HG03066 (cell line): Measurements from ENCODE around the gene CAPN12.
"Not testable (repeated sequence)": the region's sequence is repeated elsewhere in the genome, so short reads cannot be mapped to it uniquely, and the experiment has no call there.

Source experiments
- ATAC-seq: cut with Tn5 transposase; IDR thresholded peaks from one replicate; pipeline ENCODE4 v1.9.1; 2021; ENCODE audit warnings: low read depth; ENCODE audit not compliant: unreplicated experiment

CAPN12 gene

GRCh38 chr19:38744298-38744681 is at the start of gene CAPN12:
Gene CAPN12 (minus strand): TSS chr19:38744474. CDS start chr19:38744165, 309 bp downstream.
- no peak for ATAC-seq

GRCh38 chr19:38793671-38794070 is 49.4 kb upstream of the CAPN12 start:
- ATAC-seq = no peak

GRCh38 chr19:38793177-38793576 is 48.9 kb upstream of the CAPN12 start:
- ATAC-seq = no peak

GRCh38 chr19:38792250-38793111 is 48.2 kb upstream of the CAPN12 start:
- ATAC-seq = no peak

- ATAC-seq = not testable (repeated sequence)
These were observed 47.3 kb upstream of the CAPN12 start for GRCh38 chr19:38791451-38792064.

- not testable (repeated sequence) for ATAC-seq
These were observed 46.5 kb upstream of the CAPN12 start for GRCh38 chr19:38790507-38791403.

- no peak for ATAC-seq
These were observed 44.4 kb upstream of the CAPN12 start, which contains the start of gene LGALS7B for GRCh38 chr19:38788478-38789243. Gene LGALS7B (plus strand): TSS chr19:38789200. CDS start chr19:38789227, 27 bp downstream.

GRCh38 chr19:38786572-38787265 is 42.4 kb upstream of the CAPN12 start:
- ATAC-seq = no peak

GRCh38 chr19:38786061-38786460 is 41.8 kb upstream of the CAPN12 start:
- ATAC-seq = not testable (repeated sequence)

GRCh38 chr19:38785187-38785699 is 41.0 kb upstream of the CAPN12 start:
- ATAC-seq = no peak

- ATAC-seq = no peak
These were observed 40.0 kb upstream of the CAPN12 start for GRCh38 chr19:38784224-38784623.

- not testable (repeated sequence) for ATAC-seq
These were observed 37.9 kb upstream of the CAPN12 start for GRCh38 chr19:38782212-38782611.

GRCh38 chr19:38781058-38781457 is 36.8 kb upstream of the CAPN12 start:
- no peak for ATAC-seq

- ATAC-seq = no peak
These were observed 36.2 kb upstream of the CAPN12 start for GRCh38 chr19:38780443-38780842.

GRCh38 chr19:38778733-38779132 is 34.5 kb upstream of the CAPN12 start:
- ATAC-seq = no peak

GRCh38 chr19:38774181-38774950 is 30.1 kb upstream of the CAPN12 start:
- ATAC-seq = no peak

GRCh38 chr19:38773469-38774177 is 29.3 kb upstream of the CAPN12 start, which contains the start of gene LGALS7:
Gene LGALS7 (minus strand): TSS chr19:38773517. CDS start chr19:38773492, 25 bp downstream.
- no peak for ATAC-seq

GRCh38 chr19:38771569-38771968 is 27.3 kb upstream of the CAPN12 start:
- not testable (repeated sequence) for ATAC-seq
